Measurements from ENCODE around the gene C16orf86.

DNA sequence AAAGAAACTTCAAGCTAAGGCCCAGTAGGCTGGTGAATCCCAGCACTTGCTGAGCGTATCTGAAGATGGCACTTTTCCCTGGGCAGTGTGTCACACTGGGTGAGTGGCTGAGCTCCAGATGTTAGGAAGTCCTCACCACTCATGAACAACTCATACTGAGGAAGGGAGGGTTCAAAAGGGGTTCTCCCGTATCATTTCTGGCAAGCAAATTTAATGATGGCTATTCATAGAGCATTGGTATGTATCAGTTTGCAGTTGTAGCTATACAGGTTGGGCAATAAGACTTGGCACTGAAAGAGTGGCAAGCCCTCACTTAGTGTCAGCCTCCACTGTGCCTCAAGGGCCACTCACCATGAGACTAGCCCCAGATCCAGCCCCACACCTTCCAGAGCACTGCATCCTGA, 41.8 kb downstream of the C16orf86 start:
- no peak for TF ChIP-seq POLR2AphosphoS5 (IDR thresholded peaks at IDR 0.05; ENCODE audit: low read depth, low read length)
- no peak for TF ChIP-seq TAF1 (IDR thresholded peaks at IDR 0.05; ENCODE audit: borderline replicate concordance, insufficient read depth, low read length)
- TF ChIP-seq SIN3A (IDR thresholded peaks at IDR 0.05; ENCODE audit: borderline replicate concordance, insufficient read depth, low read length): no peak
- TF ChIP-seq, protein P1, sequence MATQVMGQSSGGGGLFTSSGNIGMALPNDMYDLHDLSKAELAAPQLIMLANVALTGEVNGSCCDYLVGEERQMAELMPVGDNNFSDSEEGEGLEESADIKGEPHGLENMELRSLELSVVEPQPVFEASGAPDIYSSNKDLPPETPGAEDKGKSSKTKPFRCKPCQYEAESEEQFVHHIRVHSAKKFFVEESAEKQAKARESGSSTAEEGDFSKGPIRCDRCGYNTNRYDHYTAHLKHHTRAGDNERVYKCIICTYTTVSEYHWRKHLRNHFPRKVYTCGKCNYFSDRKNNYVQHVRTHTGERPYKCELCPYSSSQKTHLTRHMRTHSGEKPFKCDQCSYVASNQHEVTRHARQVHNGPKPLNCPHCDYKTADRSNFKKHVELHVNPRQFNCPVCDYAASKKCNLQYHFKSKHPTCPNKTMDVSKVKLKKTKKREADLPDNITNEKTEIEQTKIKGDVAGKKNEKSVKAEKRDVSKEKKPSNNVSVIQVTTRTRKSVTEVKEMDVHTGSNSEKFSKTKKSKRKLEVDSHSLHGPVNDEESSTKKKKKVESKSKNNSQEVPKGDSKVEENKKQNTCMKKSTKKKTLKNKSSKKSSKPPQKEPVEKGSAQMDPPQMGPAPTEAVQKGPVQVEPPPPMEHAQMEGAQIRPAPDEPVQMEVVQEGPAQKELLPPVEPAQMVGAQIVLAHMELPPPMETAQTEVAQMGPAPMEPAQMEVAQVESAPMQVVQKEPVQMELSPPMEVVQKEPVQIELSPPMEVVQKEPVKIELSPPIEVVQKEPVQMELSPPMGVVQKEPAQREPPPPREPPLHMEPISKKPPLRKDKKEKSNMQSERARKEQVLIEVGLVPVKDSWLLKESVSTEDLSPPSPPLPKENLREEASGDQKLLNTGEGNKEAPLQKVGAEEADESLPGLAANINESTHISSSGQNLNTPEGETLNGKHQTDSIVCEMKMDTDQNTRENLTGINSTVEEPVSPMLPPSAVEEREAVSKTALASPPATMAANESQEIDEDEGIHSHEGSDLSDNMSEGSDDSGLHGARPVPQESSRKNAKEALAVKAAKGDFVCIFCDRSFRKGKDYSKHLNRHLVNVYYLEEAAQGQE (IDR thresholded peaks at IDR 0.05; ENCODE audit: insufficient read depth in 1 of 2, low read depth in 2 of 2, low read length in 2 of 2): no peak
- TF ChIP-seq FOXP2 (optimal IDR thresholded peaks at IDR 0.05; ENCODE audit: borderline replicate concordance, extremely low read depth, extremely low read length, insufficient read depth): no peak

Measured in PFSK-1 (cell line).